ENCODE data around the gene TIPARP. TPM values are rescaled to one million over a fixed set of nuclear protein-coding genes. Genes with fewer than 3 reads are reported as not detected.
"Not testable (repeated sequence)": the region's sequence is repeated elsewhere in the genome, so short reads cannot be mapped to it uniquely, and the experiment has no call there.

The TIPARP gene
- total RNA-seq, 3 donors from 2014 or later: 28.5 to 103 (median 45.1) TPM

- Histone ChIP-seq H3K27me3 (no peaks in the 10 kb centered on the region), H3K36me3 (no peaks in the 10 kb centered on the region), H3K4me3 (no peak overlapping the region), H3K27ac (no peak overlapping the region), H3K4me1 (no peaks in the 10 kb centered on the region), H3K9me3 (no peaks in the 10 kb centered on the region)
- intact Hi-C loops (cut with DNase I; ENCODE audit: low total_unique reads): no loop called here
- TF ChIP-seq POLR2A (IDR thresholded peaks at IDR 0.05): no peak
- no peak for DNase-seq (ENCODE audit: low spot score in 2 of 2)
Measured at GRCh38 chr3:156739976-156740375, 65.6 kb downstream of the TIPARP start.

GRCh38 chr3:156740581-156740980, 66.2 kb downstream of the TIPARP start:
- intact Hi-C loops (cut with DNase I; ENCODE audit: low total_unique reads); H3K9me3 ChIP-seq; H3K27me3 ChIP-seq; H3K27ac ChIP-seq; H3K36me3 ChIP-seq; H3K4me1 ChIP-seq; H3K4me3 ChIP-seq; DNase-seq (ENCODE audit: low spot score in 2 of 2): not testable (repeated sequence)

DNA sequence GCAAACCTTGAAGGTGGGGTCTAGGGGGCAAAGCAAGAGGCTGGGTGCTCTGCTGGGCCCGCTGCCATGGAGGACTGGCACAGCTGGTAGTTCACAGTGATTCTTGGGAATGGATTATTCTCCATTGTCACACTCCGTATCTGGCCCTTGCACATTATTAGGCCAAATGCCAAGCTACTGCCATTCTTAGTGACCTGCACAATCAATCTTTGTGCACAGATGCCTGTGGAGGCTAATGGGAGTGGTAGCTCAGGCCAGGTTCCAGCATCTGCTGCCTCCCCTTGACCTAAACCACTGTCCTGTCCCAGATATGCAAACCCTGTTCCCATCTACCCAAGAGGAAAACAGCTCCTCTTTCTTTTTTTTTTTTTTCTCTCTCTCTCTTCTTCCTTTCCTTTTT, 67.5 kb downstream of the TIPARP start:
- intact Hi-C loops (cut with DNase I; ENCODE audit: low total_unique reads): no loop called here
- H3K9me3 ChIP-seq: no peaks in the 10 kb centered on the region
- TF ChIP-seq POLR2AphosphoS5 (IDR thresholded peaks at IDR 0.05) (no peak), POLR2A (IDR thresholded peaks at IDR 0.05) (no peak)
- TF ChIP-seq, protein P1, sequence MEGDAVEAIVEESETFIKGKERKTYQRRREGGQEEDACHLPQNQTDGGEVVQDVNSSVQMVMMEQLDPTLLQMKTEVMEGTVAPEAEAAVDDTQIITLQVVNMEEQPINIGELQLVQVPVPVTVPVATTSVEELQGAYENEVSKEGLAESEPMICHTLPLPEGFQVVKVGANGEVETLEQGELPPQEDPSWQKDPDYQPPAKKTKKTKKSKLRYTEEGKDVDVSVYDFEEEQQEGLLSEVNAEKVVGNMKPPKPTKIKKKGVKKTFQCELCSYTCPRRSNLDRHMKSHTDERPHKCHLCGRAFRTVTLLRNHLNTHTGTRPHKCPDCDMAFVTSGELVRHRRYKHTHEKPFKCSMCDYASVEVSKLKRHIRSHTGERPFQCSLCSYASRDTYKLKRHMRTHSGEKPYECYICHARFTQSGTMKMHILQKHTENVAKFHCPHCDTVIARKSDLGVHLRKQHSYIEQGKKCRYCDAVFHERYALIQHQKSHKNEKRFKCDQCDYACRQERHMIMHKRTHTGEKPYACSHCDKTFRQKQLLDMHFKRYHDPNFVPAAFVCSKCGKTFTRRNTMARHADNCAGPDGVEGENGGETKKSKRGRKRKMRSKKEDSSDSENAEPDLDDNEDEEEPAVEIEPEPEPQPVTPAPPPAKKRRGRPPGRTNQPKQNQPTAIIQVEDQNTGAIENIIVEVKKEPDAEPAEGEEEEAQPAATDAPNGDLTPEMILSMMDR (IDR thresholded peaks at IDR 0.05): no peak
- no peak overlapping the region for H3K27ac ChIP-seq
- no peak overlapping the region for H3K4me3 ChIP-seq
- DNase-seq (ENCODE audit: low spot score in 2 of 2): no peak
- H3K36me3 ChIP-seq: no peaks in the 10 kb centered on the region
- H3K27me3 ChIP-seq: no peaks in the 10 kb centered on the region
- H3K4me1 ChIP-seq: no peaks in the 10 kb centered on the region

- Histone ChIP-seq H3K4me3 (no peak overlapping the region), H3K36me3 (no peaks in the 10 kb centered on the region), H3K9me3 (no peaks in the 10 kb centered on the region), H3K27me3 (no peaks in the 10 kb centered on the region), H3K4me1 (no peaks in the 10 kb centered on the region), H3K27ac (no peak overlapping the region)
- TF ChIP-seq POLR2AphosphoS5 (IDR thresholded peaks at IDR 0.05) (no peak), POLR2A (IDR thresholded peaks at IDR 0.05) (no peak)
- TF ChIP-seq, protein P1 (IDR thresholded peaks at IDR 0.05): no peak
- DNase-seq (ENCODE audit: low spot score in 2 of 2): no peak
- intact Hi-C loops (cut with DNase I; ENCODE audit: low total_unique reads): no loop called here
Measured at GRCh38 chr3:156742401-156742800, 68.0 kb downstream of the TIPARP start.

DNA sequence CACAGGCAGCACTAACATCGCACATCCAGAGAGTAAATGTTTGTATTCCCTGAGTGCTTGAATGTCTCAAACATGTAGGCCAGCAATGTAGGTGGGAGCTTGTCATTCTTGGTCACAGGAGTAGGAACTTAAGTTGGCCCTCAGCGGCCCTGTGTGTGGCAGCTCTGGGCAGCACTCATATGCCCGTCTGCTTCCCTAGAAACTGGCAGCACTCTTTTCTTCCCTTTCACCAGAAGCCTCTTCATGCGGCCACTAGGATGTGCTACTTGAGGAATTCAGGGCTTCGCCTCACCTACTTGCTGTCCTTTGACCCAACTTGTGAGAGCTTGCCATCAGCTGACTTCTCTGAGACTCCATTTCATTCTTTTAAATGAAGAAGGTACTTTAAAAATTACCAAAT, 69.5 kb downstream of the TIPARP start:
- no peak overlapping the region for H3K4me3 ChIP-seq

GRCh38 chr3:156744631-156745030, 70.2 kb downstream of the TIPARP start:
- H3K9me3 ChIP-seq: no peaks in the 10 kb centered on the region
- H3K27ac ChIP-seq: no peak overlapping the region
- no peaks in the 10 kb centered on the region for H3K27me3 ChIP-seq
- H3K4me3 ChIP-seq: no peak overlapping the region
- intact Hi-C loops (cut with DNase I; ENCODE audit: low total_unique reads): no loop called here
- H3K4me1 ChIP-seq: no peaks in the 10 kb centered on the region
- no peaks in the 10 kb centered on the region for H3K36me3 ChIP-seq
- DNase-seq (ENCODE audit: low spot score in 2 of 2): no peak
- no peak for TF ChIP-seq POLR2A (IDR thresholded peaks at IDR 0.05)
- TF ChIP-seq POLR2AphosphoS5 (IDR thresholded peaks at IDR 0.05): no peak
- TF ChIP-seq, protein P1 (IDR thresholded peaks at IDR 0.05): no peak

More for the DNA sequence above, 69.5 kb downstream of the TIPARP start:
- Histone ChIP-seq H3K9me3 (no peaks in the 10 kb centered on the region), H3K4me1 (no peaks in the 10 kb centered on the region), H3K27me3 (no peaks in the 10 kb centered on the region), H3K27ac (no peak overlapping the region), H3K36me3 (no peaks in the 10 kb centered on the region)
- DNase-seq (ENCODE audit: low spot score in 2 of 2): no peak
- TF ChIP-seq POLR2A (IDR thresholded peaks at IDR 0.05) (no peak), POLR2AphosphoS5 (IDR thresholded peaks at IDR 0.05) (no peak)
- TF ChIP-seq, protein P1 (IDR thresholded peaks at IDR 0.05): no peak
- intact Hi-C loops (cut with DNase I; ENCODE audit: low total_unique reads): no loop called here
